ENCODE results near the gene CTSA.
A peak's percentile ranks its signal among the peaks of the same experiment; 100 is the strongest.
"Not testable (repeated sequence)": the region's sequence is repeated elsewhere in the genome, so short reads cannot be mapped to it uniquely, and the experiment has no call there.

Gene CTSA

DNA sequence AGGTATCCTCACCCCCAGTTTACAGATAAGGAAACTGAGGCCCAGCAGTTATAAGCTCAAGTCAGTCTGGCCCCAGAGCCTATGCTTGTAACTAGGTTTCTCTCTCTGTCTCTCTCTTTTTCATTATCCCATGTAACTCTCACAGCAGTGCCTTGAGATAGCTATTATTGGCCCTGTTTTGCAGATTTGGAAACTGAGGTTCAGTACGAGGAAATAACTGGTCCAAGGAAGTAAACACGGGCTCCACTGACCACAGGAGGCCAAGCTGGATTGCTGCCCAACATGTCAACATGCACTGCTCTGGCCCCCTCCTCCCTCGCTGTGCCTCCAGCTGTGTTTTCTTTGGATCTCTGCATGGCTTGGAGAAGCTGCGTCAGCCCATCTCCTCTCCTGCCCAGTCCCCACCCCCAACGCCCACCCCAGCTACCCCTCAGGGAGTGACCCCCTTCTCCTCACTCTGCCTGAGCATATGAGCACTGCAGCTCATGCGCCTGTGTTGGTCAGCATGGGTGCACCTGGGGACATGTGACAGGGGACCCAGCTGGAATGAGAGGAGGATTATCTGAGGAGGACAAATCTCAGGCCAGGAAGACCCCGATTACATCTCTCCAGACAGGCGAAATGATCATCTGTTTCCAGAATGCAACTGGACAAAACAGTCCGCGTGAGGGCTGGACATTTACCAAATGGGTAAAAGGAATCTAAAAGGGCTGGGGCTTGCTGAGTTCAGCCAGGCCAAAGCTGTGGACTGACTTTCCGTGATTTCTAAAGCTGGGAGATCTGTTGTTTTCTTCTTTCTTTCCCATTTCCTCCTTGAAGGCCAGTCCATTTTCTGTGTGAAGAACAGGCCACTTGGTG, 28.6 kb downstream of the CTSA start:
- DNase-seq = peak; percentile 36

DNA sequence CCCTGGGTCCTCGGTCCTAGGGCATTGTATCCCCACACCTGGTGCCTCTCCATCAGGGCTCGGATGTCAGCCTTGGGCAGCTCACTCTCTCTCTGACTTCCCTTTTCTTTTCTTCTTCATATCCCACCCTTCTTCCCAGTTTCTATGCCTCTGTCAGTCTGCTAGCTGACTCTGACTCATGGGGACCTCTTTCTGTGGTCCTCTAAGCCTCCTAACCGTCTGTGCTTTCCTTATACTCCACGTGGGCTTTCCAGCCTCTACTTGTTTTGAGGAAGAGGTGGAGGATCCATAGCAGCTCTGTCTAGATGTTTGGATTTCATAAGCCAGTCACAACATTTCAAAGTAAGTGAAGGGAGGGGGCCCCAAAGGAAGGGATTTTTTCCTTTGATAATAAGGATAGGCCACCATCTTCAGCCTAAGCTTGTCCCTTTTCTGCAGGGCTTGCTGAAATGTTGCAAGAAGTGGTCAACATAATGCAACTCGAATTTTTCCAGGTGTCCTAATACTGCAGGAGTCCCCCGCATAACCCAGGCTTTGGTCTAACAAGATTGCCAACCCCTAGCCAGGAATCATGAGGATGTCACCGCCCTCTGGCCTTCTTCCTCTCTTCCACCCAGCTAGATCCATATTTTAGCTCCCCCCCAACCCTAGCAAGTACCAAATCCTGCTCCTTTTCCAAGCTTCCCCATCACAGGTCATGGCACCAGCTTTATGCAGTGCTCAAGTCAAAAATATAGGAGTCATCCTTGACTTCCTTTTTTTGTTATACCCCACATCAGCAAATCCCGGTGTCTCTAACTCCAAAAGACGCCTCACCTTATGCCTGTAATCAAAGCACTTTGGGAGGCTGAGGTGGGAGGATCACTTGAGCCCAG, 29.6 kb downstream of the CTSA start:
- DNase-seq = peak; percentile 87

DNA sequence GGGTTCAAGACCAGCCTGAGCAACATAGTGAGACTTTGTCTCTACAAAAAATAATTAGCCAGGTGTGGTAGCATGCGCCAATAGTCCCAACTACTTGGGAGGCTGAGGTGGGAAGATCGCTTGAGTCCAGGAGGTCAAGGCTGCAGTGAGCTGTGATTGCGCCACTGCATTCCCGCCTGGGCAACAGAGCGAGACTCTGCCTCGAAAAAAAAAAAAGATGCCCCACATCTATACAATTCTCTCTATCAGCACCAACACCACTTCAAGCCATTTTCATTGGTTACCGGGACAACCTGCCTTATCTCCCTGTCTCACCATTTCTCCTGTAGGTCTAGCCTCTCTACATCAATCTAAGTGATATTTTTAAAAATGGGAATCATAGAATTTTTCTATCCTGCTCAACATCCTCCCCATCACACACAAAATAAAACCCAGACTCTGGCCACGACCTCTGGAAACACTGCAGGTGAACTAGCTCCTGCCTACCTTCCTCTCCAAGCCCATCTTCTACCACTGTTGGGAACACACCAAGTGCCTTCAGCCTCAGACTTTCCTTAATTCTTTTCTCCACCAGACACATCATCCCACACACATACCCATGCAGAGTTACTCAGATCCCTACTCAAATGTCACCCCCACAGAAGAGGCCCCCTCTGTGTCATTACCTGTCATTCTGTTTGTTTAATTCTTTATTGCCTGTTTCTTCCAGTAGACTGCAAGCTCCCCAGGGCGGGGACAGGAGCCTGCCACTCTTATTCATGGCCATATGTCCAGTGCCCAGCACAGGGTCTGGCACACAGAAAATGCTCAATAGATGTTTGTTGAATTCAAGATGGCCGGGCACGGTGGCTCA, 30.4 kb downstream of the CTSA start:
- DNase-seq = no peak

DNA sequence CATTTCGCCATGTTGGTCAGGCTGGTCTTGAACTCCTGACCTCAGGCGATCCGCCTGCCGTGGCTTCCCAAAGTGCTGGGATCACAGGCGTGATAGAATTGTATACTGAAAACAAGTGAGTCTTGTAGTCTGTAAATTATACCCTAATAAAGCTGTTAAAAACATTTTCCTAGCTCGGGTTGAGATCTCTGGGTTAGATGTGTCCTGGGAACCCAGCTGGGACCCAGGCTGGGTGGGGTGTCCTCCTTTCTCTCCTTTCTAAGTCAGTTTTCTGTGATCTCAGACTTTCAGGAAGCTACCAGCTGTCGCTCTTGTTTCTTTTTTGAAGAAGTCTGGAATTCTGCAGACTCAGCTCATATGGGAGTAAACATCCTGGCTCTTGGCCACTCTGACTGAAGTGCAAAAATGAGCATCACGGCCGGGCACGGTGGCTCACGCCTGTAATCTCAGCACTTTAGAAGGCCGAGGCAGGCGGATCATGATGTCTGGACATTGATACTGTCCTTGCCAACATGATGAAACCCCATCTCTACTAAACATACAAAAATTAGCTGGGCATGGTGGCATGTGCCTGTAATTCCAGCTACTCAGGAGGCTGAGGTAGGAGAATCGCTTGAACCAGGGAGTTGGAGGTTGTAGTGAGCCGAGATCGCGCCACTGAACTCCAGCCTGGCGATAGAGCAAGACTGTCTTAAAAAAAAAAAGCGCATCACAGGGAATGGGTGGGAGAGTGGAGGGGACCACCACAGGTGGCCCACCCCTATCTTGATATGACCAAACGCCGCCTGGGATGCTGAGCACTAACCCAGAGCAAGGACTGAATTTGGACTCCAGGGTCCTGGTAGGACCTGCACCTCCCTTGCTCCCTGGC, 33.5 kb downstream of the CTSA start:
- peak; percentile 55 for DNase-seq

DNA sequence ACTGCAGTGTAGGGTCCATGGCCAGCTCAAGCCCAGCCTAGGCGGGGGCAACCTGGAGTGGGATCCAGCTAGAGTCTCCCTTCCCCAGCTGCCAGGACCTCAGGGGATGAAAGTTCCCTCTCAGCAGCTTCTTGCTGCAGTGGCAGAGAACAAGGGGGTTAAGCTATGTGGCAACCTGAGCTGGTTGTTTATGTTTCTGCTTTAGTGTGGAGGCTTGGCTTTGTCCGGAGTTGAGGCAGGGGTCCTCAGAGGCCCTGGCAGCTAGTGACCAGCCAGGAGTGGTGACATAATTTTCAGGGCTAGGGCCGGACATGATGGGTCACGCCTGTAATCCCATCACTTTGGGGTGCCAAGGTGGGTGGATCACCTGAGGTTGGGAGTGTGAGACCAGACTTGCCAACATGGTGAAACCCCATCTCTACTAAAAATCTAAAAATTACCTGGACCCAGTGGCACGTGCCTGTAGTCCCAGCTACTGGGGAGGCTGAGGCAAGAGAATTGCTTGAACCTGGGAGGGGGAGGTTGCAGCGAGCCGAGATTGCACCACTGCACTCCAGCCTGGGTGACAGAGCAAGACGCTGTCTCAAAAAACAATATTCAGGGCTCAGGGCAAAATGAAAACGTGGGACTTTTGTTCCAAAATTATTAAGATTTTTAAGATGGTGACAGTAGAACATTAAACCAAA, 34.8 kb downstream of the CTSA start:
- no peak for DNase-seq

DNA sequence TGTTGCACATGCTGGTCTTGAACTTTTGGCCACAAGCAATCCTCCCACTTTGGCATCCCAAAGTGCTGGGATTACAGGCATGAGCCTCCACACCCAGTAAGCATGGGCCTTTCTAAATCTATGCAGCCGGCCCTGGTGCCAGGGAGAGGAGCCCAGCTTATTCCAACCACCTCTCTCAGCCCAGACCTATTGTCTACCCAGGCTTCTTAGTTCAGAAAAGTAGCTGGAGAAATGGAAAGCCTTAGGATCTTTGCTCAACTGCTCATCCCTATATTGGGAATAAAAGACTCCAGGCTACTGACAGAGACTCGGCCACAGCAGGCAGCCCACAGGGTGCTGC, 35.6 kb downstream of the CTSA start:
- DNase-seq = no peak

DNA sequence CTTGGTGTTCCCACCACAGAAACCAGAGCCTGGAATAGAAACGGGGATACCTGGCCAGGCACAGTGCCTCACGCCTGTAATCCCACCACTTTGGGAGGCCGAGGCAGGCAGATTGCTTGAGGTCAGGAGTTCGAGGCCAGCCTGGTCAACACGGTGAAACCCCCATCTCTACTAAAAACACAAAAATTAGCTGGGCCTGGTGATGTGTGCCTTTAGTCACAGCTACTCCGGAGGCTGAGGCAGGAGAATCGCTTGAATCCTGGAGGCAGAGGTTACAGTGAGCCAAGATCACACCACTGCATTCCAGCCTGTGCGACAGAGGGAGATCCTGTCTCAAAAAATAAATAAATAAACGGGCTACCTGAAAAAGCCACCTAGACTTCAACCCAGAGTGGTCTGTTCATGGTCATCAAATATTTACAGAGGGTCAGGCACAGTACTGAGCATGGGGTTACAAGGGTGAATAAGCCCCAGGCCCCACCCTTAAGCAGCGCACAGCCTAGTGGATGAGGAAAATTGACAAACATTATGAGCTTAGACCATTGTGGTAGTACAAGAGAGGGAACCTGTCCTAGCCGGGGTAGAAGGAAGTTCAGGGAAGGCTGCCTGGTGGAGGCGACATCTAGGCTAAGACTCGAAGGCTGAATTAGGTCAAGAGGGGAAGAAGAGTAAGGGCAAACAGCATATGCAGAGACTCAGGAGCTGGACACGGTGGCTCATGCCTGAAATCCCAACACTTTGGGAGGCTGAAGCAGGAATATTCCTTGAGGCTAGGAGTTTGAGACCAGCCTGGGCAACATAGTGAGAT, 36.1 kb downstream of the CTSA start:
- no peak for DNase-seq

DNA sequence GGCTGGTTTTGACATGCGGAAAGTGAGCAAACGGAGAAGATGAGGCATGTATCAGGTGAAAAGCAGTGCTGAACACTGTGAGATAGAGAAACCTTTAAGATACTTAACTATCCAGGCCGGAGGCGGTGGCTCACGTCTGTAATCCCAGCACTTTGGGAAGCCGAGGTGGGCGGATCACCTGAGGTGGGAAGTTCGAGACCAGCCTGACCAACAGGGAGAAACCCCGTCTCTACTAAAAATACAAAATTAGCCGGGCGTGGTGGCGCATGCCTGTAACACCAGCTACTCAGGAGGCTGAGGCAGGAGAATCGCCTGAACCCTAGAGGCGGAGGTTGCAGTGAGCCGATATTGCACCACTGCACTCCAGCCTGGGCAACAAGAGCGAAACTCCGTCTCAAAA, 40.5 kb downstream of the CTSA start:
- DNase-seq = not testable (repeated sequence)

DNA sequence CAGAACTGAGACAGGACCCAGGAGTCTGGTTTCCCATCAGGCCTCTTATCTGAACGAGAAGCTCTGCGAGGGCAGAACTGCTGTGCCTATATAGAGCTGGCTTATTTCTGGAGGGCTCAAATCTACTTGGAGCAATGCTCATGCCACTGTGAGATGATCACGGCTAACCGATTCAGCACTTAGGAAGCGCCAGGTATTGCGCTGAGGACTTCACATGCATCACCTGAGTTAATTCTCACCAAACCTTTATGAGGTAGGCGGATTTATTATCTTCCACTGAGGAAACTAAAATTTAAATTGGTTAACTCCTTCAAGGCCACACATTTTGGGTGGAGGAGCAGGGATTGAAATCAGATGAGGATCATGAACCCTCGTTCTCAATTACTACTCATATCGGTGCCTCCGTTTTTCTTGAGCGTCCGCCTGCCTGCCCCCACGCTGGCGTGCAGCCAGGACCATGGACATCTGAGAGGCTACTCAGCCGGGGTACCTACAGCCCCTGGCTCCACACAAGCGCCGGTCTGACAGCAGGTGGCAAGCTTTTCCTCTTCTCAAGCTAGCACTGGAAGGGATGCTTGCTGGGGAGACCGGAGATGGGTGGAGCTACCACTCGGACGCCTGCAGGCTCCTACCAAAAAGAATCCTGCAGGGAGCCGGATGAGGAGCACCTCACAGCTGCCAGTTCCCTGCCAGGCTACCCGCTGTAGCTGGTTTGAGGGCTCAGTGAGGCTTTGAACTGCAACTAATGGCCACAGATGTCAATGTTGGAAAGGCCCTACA, 42.3 kb downstream of the CTSA start:
- DNase-seq = peak; percentile 51

DNA sequence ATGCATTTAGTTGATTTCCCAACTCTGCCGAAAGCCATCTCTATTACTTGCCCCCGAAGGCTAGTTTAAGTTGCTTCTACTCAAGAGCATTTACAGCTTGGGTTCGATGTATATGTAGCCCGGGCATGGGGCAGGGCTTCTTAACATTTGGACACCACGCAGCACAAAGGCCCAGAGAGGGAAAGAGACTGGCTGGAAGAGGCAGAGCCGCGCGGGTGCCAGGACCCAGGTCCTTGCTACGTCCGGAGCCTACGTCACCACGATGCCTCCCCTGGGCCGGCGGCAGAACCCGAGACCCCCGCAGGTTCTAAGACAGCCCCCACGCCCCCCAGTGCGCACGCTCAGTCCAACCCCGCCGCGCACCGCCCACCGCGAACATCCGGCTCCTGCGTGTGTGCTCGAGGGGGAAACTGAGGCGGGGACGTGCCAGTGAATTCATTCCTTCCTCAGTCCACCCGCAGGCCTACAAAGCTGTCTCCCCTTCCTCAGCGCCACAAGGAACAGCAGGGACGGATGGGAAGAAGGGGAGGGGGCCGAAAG, 43.0 kb downstream of the CTSA start:
- peak; percentile 22 for DNase-seq

DNA sequence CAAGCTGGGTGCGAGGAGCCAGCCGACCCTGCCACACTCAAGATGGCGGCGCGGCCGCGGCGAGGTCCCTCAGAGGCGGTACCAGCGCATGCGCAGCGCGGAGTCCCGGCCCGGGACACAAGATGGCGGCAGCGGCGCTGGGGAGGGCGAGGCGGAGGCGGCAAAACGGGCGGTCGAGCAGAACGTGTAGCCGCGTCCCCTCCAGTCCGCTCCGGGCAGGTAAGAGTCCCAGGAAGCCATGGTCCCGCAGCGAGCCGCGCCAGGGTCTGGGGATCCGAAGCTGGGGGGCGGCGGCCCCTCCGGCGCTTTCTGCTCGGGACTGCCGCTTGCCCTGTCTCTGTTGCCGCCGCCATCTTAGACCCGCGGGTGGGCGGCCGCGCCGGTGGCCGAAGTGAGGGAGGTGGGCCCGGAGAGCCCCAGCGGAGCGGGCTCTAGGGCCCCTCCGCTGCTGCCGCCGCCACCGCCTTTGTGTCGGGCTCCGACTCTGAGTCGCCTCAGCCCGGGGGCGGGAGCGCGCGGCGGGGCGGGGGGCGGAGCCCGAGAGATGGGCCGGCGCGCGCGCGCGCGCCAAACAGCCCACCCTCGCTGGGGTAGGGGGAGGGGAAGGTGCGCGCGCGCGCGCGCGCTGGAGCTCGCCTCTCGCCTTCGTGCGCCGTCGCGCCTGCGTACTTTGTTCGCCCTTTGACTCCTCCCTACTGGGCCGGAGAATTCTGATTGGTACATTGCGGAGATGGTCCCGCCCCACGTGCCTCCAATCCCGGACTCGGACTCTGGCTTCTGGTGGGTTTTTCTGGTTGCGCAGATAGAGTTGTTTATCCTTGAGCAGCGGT, 43.7 kb downstream of the CTSA start, which contains the start of gene PCIF1:
Gene PCIF1 (plus strand): TSS at position 98 of the 830 bp plus-strand sequence. CDS start 4,317 bp downstream, outside the sequence.
- peak; percentile 98 for DNase-seq

DNA sequence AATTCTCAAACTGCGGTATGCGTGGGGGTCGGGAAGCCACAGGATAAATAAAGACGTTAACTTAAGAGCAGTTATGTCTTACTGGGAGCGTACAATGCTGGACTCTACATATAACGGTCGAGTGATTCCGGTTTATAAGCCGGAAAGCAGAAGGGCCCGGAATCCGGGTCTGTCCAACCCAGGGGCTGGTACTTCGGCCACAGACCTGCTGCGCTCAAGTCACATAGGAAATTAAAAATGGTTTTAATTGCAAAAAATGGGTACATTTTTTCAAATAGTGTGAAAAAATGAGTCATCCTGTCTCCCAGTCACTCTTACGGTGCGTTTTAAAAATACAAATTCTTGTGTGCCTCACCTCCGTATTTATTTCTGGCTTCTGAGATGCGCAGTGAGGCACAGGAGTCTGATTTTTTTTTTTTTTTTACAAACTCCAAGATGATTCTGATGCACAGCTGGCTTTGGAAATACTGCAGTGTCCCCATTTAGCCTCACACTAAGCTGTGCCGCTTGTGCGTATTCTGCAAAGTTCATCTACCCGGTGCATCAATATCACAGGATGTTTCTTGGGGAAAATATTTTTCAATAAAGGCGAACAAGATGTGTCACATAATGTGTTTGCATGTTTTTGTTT, 44.4 kb downstream of the CTSA start:
- no peak for DNase-seq

DNA sequence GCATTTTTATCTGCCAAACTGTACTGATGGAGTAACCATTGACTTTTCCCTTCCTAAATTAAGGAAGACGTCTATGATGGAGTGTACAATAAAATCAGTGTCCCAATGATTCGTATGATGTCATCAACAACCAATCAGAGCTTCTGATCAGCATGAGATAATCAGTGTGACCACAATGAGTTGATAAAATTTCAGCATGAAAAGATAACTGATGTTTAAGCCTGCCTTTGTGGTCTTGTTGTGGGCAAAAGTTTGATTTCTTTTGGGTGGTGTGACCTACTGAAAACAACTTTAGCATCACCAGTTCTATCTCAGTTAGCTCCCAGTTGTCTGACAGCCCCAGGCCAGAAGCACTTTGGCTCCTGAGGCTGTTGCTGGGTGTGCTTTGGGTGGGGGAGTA, 46.6 kb downstream of the CTSA start:
- peak; percentile 30 for DNase-seq

DNA sequence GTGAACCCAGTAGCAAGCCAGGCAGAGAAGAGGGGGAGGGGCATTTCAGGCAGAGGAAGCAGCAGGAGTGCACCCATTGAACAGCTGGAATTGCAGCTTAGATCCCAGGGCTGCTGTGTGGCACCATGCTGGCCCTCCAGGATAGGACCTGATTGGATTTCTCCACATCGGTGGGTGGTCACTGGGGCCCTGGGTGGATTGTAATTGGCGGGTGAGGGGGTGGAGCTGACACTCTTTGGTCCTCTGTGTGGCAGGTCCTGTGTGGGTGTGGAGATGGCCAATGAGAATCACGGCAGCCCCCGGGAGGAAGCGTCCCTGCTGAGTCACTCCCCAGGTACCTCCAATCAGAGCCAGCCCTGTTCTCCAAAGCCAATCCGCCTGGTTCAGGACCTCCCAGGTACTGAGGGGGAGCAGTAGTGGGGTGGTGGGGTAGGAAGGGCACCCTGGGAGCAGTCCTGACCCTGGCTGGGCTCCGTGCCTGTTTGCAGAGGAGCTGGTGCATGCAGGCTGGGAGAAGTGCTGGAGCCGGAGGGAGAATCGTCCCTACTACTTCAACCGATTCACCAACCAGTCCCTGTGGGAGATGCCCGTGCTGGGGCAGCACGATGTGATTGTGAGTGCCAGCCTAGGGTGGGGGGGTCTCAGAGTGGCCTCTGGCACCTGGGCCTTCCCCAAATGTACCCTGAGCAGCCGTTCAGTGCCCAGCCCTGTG, 47.7 kb downstream of the CTSA start:
- no peak for DNase-seq

DNA sequence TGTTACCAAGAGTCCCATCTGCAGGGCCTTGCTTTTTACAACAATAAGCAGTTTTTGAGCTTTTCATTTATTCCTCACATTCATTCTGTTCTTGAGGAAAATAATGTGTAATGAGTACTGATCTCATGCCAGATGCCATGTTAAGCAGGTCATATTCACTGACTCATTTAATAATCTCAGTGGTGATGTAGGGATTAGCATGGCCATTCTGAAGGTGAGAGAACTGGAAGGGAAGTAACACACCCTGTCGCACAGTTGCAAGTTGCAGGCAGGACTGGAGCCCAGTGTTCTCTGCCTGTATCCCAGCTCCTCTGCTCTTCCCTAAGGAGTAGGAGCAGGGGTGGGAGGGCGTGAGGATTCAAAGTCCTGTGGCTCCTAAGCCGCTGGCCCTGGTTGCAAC, 48.9 kb downstream of the CTSA start:
- no peak for DNase-seq

DNA sequence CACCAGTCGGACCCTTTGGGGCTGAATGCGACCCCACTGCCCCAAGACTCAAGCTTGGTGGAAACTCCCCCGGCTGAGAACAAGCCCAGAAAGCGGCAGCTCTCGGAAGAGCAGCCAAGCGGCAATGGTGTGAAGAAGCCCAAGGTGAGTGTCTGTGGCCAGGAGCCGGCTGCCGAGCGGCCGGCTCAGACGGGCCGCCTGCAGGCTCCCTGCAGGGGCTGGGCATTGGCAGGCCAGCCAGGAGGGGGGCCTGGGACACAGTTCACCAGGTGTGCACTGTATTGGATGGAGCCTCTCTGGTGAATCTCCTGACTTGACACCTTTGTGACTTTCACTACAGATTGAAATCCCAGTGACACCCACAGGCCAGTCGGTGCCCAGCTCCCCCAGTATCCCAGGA, 49.3 kb downstream of the CTSA start:
- DNase-seq = no peak

DNA sequence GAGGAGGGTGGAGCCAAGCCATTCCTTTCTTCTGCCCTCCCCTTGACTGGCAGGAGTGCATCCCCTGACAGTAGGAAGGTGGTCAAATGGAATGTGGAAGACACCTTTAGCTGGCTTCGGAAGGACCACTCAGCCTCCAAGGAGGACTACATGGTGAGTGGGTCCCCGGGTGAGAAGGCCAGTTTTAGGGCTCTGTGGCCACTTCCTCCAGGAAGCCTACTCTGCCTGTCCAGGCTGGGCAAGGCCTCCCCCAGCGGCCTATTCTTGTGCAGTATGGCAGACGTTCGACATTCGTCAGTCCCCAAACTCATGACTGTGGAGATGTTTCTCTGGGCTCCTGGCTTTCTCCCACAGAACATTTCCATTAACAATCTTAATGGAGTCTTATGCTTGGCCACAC, 52.5 kb downstream of the CTSA start:
- DNase-seq = no peak

Measured in inflammatory macrophage treated with lipopolysaccharide for 4 hours (primary cell).